Panc1 (cell line): ENCODE results near the gene RAB3D. TPM values are rescaled to one million over a fixed set of nuclear protein-coding genes. Genes with fewer than 3 reads are reported as not detected.
"Not testable (repeated sequence)": the region's sequence is repeated elsewhere in the genome, so short reads cannot be mapped to it uniquely, and the experiment has no call there.

Experiments used
- ATAC-seq: fragments of 200-7000 bp; cut with Tn5 transposase; 2 replicates; pipeline ENCODE4 v1.9.1; 2020; ENCODE audit warnings: mild to moderate bottlenecking, moderate library complexity
- BruUV-seq: library from RNA; stranded (reverse); fragments of 400-500 nt; replicated peaks from 2 replicates; lab custom pipeline; 2021; lab: Mats Ljungman, UMichigan
- CTCF ChIA-PET: fragments of 300-600 bp; sonication (Branson Sonifier 250); formaldehyde crosslinking; loops from one replicate; lab custom pipeline; 2022; ENCODE audit warnings: antibody characterized with exemption; lab: Charles Lee
- POLR2A ChIA-PET: fragments of 300-600 bp; sonication (Branson Sonifier 250); formaldehyde crosslinking; loops from one replicate; lab custom pipeline; 2022; ENCODE audit warnings: antibody characterized with exemption; lab: Charles Lee
- DNase-seq: peaks from one replicate; pipeline ENCODE4 v3.0.0-alpha.2; 2010; ENCODE audit warnings: low read depth, low spot score
- H3K27ac ChIP-seq: 2 replicates; pipeline ENCODE4 v1.5.1; 2011; ENCODE audit warnings: mild to moderate bottlenecking, low read length, inconsistent platforms
- H3K27me3 ChIP-seq: fragments of 200-500 bp; sonication (Bioruptor generic); 2 replicates; pipeline ENCODE4 v1.6.0; 2014; ENCODE audit warnings: low read length, inconsistent platforms; ENCODE audit not compliant: control insufficient read depth, insufficient read depth
- H3K36me3 ChIP-seq: fragments of 200-500 bp; sonication (Bioruptor generic); 2 replicates; pipeline ENCODE4 v1.5.1; 2014; ENCODE audit warnings: inconsistent platforms, mild to moderate bottlenecking, low read length, moderate library complexity; ENCODE audit not compliant: control insufficient read depth, insufficient read depth
- H3K4me1 ChIP-seq: 2 replicates; pipeline ENCODE4 v1.5.1; 2011; ENCODE audit warnings: inconsistent platforms, mild to moderate bottlenecking, low read length, moderate library complexity; ENCODE audit not compliant: control insufficient read depth, insufficient read depth
- H3K4me3 ChIP-seq, 2 experiments: 2 replicates each; pipeline ENCODE4 v1.5.1; 2011 to 2012; ENCODE audit warnings: low read depth in 2 of 2, low read length in 2 of 2, mild to moderate bottlenecking in 2 of 2, inconsistent platforms in 1 of 2, moderate library complexity in 1 of 2
- H3K9me3 ChIP-seq: fragments of 200-500 bp; sonication (Bioruptor generic); 2 replicates; pipeline ENCODE4 v1.5.1; 2014; ENCODE audit warnings: low read depth, mild to moderate bottlenecking, inconsistent platforms, low read length, moderate library complexity; ENCODE audit not compliant: control insufficient read depth, insufficient read depth
- CTCF ChIP-seq: fragments of 450-650 bp; IDR thresholded peaks from 2 replicates; pipeline ENCODE4 v1.5.1; 2017; ENCODE audit warnings: mild to moderate bottlenecking
- POLR2AphosphoS5 ChIP-seq: IDR thresholded peaks from 2 replicates; pipeline ENCODE4 v1.6.1; 2012; ENCODE audit warnings: mild to moderate bottlenecking, low read depth, low read length, moderate library complexity
- REST ChIP-seq, 2 experiments: IDR thresholded peaks; 2 replicates each; pipeline ENCODE4 v1.6.1; 2011 to 2012; ENCODE audit warnings: low read depth in 2 of 2, control low read depth in 1 of 2, low read length in 1 of 2, mild to moderate bottlenecking in 1 of 2, moderate library complexity in 1 of 2; ENCODE audit not compliant: insufficient read depth in 1 of 2
- TCF7L2 ChIP-seq: IDR thresholded peaks from 2 replicates; pipeline ENCODE4 v1.6.1; 2011; ENCODE audit warnings: mild to moderate bottlenecking, low read depth, low read length, inconsistent platforms
- in situ Hi-C: cut with HindIII; loops from 2 replicates; pipeline ENCODE4 v1.10.0; 2016; ENCODE audit warnings: low sequenced_read_pairs, low pct_unique_long_range_greater_than_20kb
- intact Hi-C: fragments of 100-400 bp; cut with micrococcal nuclease; formaldehyde crosslinking; loops from one replicate; pipeline ENCODE4 v1.10.0; 2022; ENCODE audit not compliant: unreplicated experiment
- total RNA-seq: library from RNA; stranded (reverse); gene quantifications from one replicate; pipeline ENCODE4 v1.2.1, GENCODE V29; 2021; ENCODE audit not compliant: unreplicated experiment

Gene RAB3D
- total RNA-seq, 1 experiment from 2014 or later = 46.6 TPM

GRCh38 chr19:11355160-11356073 is 16.0 kb upstream of the RAB3D start, which contains the start of gene PLPPR2:
Gene PLPPR2 (plus strand): TSS chr19:11355432. CDS start chr19:11357674, 2,242 bp downstream.
- intact Hi-C loops = no loop called here
- BruUV-seq = no TSS peak
- in situ Hi-C loops = no loop called here

GRCh38 chr19:11354102-11354501 is 14.6 kb upstream of the RAB3D start:
- POLR2A ChIA-PET, H3K27ac ChIP-seq, CTCF ChIA-PET, in situ Hi-C loops, H3K9me3 ChIP-seq, DNase-seq, ATAC-seq, H3K4me1 ChIP-seq, H3K4me3 ChIP-seq, H3K27me3 ChIP-seq, intact Hi-C loops, BruUV-seq, H3K36me3 ChIP-seq: not testable (repeated sequence)

More at GRCh38 chr19:11355160-11356073, 16.0 kb upstream of the RAB3D start, which contains the start of gene PLPPR2:
- H3K27ac ChIP-seq = peak within 1 kb of the TSS; percentile 78
- no peak for DNase-seq
- peak; percentile 69 for TF ChIP-seq POLR2AphosphoS5
- TF ChIP-seq CTCF = no peak
- H3K9me3 ChIP-seq = no peaks in the 10 kb centered on the region
- H3K36me3 ChIP-seq = no peaks in the 10 kb centered on the region
- ChIA-PET CTCF (no interaction called here), POLR2A (no interaction called here)
- ATAC-seq = peak; percentile 94
- no peaks in the 10 kb centered on the region; the same call in 1 of the 2 replicates for H3K4me1 ChIP-seq
- peak within 1 kb of the TSS; percentile 55 to 73 for H3K4me3 ChIP-seq
- no peaks in the 10 kb centered on the region for H3K27me3 ChIP-seq

- peaks cover 9% of the 10 kb centered on the region for H3K4me1 ChIP-seq
- TF ChIP-seq TCF7L2 (no peak), REST (IDR thresholded peaks at IDR 0.05; ENCODE audit: insufficient read depth in 1 of 2, low read depth in 2 of 2, low read length in 1 of 2) (peak in 1 of 2 experiments; percentile 68; a peak in 2 of 4 replicates)
- POLR2A ChIA-PET = no interaction called here
- intact Hi-C loops (no loop called here), in situ Hi-C loops (no loop called here)
- no peak overlapping the region for H3K27ac ChIP-seq
- H3K9me3 ChIP-seq = no peaks in the 10 kb centered on the region
- DNase-seq = no peak
- H3K27me3 ChIP-seq = no peaks in the 10 kb centered on the region
- H3K4me3 ChIP-seq = no peak overlapping the region
- no TSS peak for BruUV-seq
- CTCF ChIA-PET = no interaction called here
- no peaks in the 10 kb centered on the region for H3K36me3 ChIP-seq
- no peak for ATAC-seq
These were observed 9.7 kb upstream of the RAB3D start for GRCh38 chr19:11349171-11349570.
